ENCODE measurements around the gene KCNIP3.

The KCNIP3 gene

DNA sequence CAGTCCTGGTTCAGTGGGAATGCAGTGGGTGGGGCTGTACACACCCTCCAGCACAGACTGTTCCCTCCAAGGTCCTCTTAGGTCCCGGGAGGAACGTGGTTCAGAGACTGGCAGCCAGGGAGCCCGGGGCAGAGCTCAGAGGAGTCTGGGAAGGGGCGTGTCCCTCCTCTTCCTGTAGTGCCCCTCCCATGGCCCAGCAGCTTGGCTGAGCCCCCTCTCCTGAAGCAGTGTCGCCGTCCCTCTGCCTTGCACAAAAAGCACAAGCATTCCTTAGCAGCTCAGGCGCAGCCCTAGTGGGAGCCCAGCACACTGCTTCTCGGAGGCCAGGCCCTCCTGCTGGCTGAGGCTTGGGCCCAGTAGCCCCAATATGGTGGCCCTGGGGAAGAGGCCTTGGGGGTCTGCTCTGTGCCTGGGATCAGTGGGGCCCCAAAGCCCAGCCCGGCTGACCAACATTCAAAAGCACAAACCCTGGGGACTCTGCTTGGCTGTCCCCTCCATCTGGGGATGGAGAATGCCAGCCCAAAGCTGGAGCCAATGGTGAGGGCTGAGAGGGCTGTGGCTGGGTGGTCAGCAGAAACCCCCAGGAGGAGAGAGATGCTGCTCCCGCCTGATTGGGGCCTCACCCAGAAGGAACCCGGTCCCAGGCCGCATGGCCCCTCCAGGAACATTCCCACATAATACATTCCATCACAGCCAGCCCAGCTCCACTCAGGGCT, 87.9 kb downstream of the KCNIP3 start:
- Mint-ChIP-seq H3K27me3 (peaks cover 14% of the 10 kb centered on the region), H3K4me3 (no peak overlapping the region), H3K4me1 (no peaks in the 10 kb centered on the region), H3K27ac (no peak overlapping the region), H3K36me3 (no peaks in the 10 kb centered on the region), H3K9me3 (no peaks in the 10 kb centered on the region)
- DNase-seq, result no peak
- CTCF ChIA-PET, result no interaction called here

DNA sequence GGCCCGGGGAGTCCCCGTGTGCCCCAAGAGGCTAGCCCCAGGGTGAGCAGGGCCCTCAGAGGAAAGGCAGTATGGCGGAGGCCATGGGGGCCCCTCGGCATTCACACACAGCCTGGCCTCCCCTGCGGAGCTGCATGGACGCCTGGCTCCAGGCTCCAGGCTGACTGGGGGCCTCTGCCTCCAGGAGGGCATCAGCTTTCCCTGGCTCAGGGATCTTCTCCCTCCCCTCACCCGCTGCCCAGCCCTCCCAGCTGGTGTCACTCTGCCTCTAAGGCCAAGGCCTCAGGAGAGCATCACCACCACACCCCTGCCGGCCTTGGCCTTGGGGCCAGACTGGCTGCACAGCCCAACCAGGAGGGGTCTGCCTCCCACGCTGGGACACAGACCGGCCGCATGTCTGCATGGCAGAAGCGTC, 88.4 kb downstream of the KCNIP3 start:
- H3K36me3 Mint-ChIP-seq, result no peaks in the 10 kb centered on the region
- H3K4me1 Mint-ChIP-seq, result no peaks in the 10 kb centered on the region
- H3K27me3 Mint-ChIP-seq, result peaks cover 10% of the 10 kb centered on the region
- H3K27ac Mint-ChIP-seq, result no peak overlapping the region
- CTCF ChIA-PET, result no interaction called here
- no peaks in the 10 kb centered on the region for H3K9me3 Mint-ChIP-seq
- H3K4me3 Mint-ChIP-seq, result no peak overlapping the region
- no peak for DNase-seq

DNA sequence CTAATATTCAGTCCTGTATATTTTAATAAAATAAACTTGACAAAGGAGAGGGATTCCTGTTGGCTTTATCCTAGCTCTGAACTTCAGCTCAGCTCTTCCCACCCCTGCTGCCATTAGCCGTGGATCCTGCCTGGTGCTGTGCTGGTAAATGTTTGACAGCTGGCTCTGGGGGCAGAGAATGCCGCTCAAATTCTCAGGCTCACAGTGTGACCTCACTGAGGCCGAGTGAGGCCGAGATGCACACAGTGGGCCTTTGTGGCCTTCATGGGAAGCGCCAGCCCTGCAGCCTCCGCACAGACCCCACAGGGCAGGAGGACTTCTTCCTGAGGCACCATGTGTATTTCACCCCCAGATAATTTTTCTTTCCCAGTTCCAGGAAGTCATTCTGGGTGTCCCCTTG, 88.9 kb downstream of the KCNIP3 start:
- no peak overlapping the region for H3K4me3 Mint-ChIP-seq
- no peaks in the 10 kb centered on the region for H3K4me1 Mint-ChIP-seq
- no peak overlapping the region for H3K27ac Mint-ChIP-seq
- no peaks in the 10 kb centered on the region for H3K9me3 Mint-ChIP-seq
- peak; percentile 10 for DNase-seq
- peaks cover 10% of the 10 kb centered on the region for H3K27me3 Mint-ChIP-seq
- CTCF ChIA-PET, result no interaction called here
- no peaks in the 10 kb centered on the region for H3K36me3 Mint-ChIP-seq

DNA sequence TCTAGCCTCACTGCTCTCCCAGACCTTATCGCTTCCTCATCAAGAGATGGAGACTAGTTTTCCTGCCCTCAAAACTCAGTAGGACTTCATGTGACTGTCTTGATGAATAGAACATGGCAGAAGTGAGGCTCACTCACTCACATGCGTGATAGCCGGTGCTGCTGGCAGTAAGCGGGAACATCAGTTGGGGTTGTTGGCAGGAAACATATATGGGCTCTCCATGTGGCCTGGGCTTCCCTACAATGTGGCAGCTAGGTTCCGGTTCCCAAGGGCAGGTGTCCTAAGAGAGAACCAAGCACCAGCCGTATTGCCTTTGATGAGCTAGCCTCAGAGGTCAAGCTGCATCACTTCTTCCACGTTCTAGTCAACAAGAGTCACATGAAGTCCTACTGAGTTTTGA, 90.2 kb downstream of the KCNIP3 start:
- Mint-ChIP-seq H3K36me3 (no peaks in the 10 kb centered on the region), H3K9me3 (no peaks in the 10 kb centered on the region), H3K4me3 (no peak overlapping the region), H3K27me3 (peaks cover 10% of the 10 kb centered on the region), H3K4me1 (no peaks in the 10 kb centered on the region), H3K27ac (no peak overlapping the region)
- no peak for DNase-seq
- CTCF ChIA-PET, result interaction anchor here (1.1 to 2.6 kb wide), 3 partner anchors 8 to 347 kb away, joined by 3 to 22 read pairs (median 6); partner anchors contain the start of gene FAHD2A

DNA sequence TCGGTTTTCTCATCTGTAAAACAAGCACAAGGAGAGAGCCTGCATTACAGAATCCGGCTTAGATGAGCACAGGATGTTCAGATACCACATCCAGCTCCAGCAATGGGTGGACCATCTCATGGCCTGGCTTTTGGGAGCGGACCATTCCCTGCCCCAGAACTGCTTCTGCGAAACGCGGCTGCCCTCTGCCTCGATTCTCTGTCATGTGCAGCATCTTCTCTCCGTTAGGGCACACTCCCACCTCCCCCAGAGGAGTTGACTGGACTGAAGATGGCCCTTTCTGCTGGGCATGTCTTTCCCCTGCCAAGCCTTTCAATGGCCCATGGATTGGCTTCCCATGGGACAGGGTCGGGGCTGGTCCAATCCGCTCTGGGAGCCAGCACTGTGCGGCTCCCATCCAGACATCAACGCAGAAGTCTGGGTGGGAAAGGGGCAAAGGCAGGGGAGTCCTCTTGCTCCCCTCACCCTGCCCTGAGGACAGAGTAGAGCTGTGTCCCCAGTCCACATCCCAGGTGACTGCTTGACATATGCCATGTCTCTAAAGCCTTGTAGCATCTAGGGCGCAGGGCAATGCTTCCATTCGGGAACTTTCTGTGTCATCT, 91.0 kb downstream of the KCNIP3 start:
- no peak overlapping the region for H3K4me3 Mint-ChIP-seq
- H3K9me3 Mint-ChIP-seq, result no peaks in the 10 kb centered on the region
- CTCF ChIA-PET, result interaction anchor here (1.1 to 2.6 kb wide), 7 partner anchors 9 to 346 kb away, joined by 3 to 22 read pairs (median 5); partner anchors contain the start of gene FAHD2A
- H3K36me3 Mint-ChIP-seq, result no peaks in the 10 kb centered on the region
- DNase-seq, result peak; percentile 10
- no peak overlapping the region for H3K27ac Mint-ChIP-seq
- H3K4me1 Mint-ChIP-seq, result no peaks in the 10 kb centered on the region
- H3K27me3 Mint-ChIP-seq, result peaks cover 10% of the 10 kb centered on the region

DNA sequence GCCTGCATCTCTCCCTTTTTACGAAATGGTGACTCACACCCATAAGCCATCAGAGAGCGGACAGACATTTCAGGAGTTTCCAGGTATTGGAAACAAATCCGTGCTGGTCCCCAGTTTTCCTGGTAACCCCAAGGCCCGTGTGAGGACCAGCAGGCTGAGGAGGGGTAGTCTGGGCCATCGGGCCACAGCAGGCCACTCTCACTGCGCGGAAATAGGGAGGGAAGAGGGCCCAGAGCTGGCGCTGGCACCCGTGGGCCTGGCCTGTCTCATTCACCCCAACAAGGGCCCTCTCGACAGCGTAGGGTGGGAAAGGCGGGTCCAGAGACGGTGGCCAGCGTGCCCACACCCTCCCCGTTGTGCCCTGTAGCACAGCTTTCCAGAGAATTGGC, 91.7 kb downstream of the KCNIP3 start:
- no peaks in the 10 kb centered on the region for H3K4me1 Mint-ChIP-seq

DNA sequence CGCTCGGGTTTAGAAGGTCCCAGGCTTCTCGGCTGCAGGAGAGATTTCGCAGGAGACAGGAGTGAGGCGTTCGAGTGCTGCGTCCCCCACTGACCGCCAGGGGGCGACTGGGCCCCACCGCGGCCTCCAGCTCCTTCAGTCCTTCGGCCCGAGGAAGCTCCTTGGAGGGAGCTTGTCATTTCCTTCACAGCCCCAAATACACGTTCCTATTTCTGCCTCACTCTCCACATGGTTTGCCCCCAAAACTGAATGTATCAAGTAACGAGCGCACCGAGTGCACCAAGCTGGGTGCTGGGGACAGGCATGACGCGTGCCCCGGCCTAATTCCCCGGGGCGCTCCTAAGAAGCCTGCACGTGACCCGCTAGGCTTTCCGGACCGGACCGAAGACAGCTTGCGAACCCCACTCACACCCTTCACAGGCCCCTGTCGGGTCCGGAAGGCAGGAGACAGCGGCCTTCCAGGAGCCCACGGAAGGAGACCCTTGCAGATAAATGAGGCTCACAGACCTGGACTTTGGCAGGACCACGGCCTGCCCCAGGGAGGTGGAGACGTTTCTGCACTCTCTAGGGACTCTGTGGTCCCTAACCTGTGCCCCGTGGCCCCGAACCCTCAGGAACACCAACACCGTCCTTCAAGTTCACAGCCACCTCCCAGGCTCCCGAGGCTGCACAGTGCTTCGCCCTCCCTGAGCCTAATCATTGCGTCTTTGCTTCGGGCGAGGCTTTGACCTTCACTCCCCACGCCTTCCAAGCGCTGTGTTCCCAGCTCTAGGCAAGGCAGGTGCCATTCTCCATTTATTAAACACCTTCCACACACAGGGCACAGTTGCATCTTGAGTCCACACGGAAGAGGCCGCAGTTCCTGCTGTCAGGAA, 92.3 kb downstream of the KCNIP3 start:
- CTCF ChIA-PET, result interaction anchor here (0.7 to 2.6 kb wide), 11 partner anchors 10 to 278 kb away, joined by 3 to 22 read pairs (median 3); partner anchors contain the start of gene FAHD2A
- Mint-ChIP-seq H3K27ac (no peak overlapping the region), H3K4me3 (no peak overlapping the region), H3K27me3 (peaks cover 10% of the 10 kb centered on the region), H3K36me3 (no peaks in the 10 kb centered on the region), H3K9me3 (no peaks in the 10 kb centered on the region), H3K4me1 (no peaks in the 10 kb centered on the region)
- DNase-seq, result peak; percentile 69

More for the DNA sequence above, 91.7 kb downstream of the KCNIP3 start:
- Mint-ChIP-seq H3K27me3 (peaks cover 10% of the 10 kb centered on the region), H3K27ac (peak overlapping the region; percentile 73), H3K36me3 (no peaks in the 10 kb centered on the region), H3K4me3 (no peak overlapping the region), H3K9me3 (no peaks in the 10 kb centered on the region)
- CTCF ChIA-PET, result interaction anchor here (0.7 to 2.6 kb wide), 11 partner anchors 9 to 279 kb away, joined by 3 to 22 read pairs (median 3); partner anchors contain the start of gene FAHD2A
- DNase-seq, result no peak

DNA sequence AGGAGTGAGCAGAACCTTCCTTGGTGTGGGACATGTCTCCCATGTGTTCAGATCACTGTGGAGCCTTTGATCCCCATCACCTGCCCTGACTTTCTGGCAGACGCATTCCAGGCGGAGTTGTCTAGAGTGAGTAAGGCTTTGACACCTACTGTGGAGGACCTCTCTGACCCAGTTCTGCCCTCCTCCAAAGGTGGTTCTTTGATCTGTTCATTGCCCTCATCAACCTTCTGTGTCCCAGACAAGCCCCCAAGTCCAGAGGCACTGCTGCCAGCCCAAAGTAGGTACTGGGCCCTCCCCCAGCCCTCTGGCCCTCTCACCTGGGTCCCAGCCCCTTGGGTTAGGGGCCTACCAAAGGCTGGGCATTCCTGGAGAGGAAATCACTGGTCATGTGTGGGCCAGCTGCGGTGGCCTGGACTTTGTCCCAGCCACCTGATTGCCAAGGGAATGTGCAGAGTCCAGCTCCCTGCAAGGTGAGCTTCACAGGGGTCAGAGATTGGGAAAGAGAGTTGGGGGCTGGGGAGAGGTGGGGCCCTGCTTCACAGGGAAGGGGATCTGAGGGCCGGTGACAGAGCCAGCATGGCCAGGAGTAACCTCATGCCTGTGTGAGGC, 93.2 kb downstream of the KCNIP3 start:
- DNase-seq, result no peak
- Mint-ChIP-seq H3K4me3 (no peak overlapping the region), H3K4me1 (no peaks in the 10 kb centered on the region), H3K27ac (no peak overlapping the region), H3K9me3 (no peaks in the 10 kb centered on the region), H3K36me3 (no peaks in the 10 kb centered on the region), H3K27me3 (peaks cover 10% of the 10 kb centered on the region)
- CTCF ChIA-PET, result interaction anchor here (0.9 to 1.9 kb wide), 3 partner anchors 12 to 26 kb away, joined by 3 to 20 read pairs (median 3); partner anchors contain the start of gene FAHD2A

DNA sequence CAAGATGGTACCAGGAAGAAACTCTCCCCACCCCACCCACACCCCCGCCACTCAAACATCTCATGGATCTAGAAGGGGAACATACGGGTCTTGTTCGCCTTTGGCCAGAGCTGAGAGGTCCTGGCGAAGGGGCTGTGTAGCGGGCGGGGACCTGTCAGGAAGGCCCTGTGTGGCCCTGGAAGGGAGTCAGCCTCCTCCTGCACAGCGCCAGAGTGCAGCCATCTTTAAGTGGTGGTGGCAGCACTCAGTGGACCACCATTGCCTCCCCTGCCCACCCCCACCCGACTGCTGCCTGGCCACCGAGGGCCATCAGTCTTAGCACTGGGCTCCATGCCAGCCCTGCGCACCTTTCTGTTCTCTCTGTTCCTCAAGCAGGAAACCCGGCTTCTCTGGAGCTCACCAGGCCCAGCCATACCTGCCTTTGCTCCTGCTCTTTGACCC, 93.8 kb downstream of the KCNIP3 start:
- no peaks in the 10 kb centered on the region for H3K4me1 Mint-ChIP-seq
- H3K36me3 Mint-ChIP-seq, result no peaks in the 10 kb centered on the region
- H3K9me3 Mint-ChIP-seq, result no peaks in the 10 kb centered on the region
- H3K4me3 Mint-ChIP-seq, result no peak overlapping the region
- no peak for DNase-seq
- H3K27ac Mint-ChIP-seq, result no peak overlapping the region
- H3K27me3 Mint-ChIP-seq, result peaks cover 10% of the 10 kb centered on the region
- CTCF ChIA-PET, result interaction anchor here (0.9 kb wide), 1 partner anchor 12 kb away, joined by 3 read pairs; no protein-coding TSS in a partner anchor

DNA sequence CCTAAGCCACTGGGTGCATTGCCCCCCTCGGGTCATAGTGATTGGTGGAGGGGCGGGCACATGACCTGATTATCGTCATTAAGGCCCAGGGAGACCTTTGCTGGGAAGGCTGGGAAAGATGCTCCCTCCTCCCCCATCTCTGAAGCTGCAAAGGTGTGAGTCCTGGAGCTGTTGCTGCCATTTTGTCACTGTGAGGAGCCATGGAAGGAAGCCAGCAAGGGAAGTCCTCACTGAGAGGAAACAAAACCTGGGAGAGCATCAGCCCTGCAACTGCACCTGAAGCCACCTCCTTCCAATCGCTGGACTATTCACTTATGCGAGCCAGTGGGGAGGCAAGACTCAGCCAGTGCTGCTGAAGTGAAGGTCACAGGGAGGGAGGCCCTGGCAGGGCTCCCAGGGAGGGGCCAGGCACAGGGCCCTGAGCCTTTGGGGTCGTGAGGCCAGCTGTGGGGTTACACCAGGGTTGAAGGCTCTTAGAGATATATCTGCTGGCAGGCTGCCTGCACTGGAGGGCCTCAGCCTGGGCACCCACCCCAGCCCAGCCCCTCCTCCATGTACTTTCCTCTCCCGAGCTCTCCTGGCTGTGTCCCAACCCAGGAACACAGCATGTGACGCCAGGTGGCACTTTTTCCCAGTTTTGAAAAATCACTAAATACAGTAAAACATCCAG, 94.6 kb downstream of the KCNIP3 start:
- no peak overlapping the region for H3K4me3 Mint-ChIP-seq
- CTCF ChIA-PET, result no interaction called here
- peaks cover 10% of the 10 kb centered on the region for H3K27me3 Mint-ChIP-seq
- no peaks in the 10 kb centered on the region for H3K4me1 Mint-ChIP-seq
- H3K36me3 Mint-ChIP-seq, result no peaks in the 10 kb centered on the region
- DNase-seq, result no peak
- H3K9me3 Mint-ChIP-seq, result no peaks in the 10 kb centered on the region
- H3K27ac Mint-ChIP-seq, result no peak overlapping the region

DNA sequence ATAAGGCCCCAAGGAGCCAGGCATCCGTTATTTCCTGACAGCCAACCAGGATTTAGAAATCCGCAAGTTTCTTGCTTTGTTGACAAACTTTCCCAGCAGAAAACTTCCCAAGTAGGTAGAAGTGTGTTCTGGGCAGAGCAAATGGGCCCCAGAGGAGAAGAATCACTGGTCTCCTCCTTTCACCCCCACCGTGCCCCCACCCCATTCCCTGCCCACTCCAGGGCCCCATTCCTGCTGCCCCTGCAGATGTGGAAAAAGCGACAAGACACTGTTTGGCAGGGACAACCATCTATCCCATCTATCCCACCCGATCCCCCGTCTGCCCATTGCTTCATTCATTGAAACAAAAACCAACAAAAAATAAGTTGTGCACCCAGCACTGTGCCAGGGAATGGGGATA, 95.2 kb downstream of the KCNIP3 start:
- Mint-ChIP-seq H3K27ac (no peak overlapping the region), H3K36me3 (no peaks in the 10 kb centered on the region)

DNA sequence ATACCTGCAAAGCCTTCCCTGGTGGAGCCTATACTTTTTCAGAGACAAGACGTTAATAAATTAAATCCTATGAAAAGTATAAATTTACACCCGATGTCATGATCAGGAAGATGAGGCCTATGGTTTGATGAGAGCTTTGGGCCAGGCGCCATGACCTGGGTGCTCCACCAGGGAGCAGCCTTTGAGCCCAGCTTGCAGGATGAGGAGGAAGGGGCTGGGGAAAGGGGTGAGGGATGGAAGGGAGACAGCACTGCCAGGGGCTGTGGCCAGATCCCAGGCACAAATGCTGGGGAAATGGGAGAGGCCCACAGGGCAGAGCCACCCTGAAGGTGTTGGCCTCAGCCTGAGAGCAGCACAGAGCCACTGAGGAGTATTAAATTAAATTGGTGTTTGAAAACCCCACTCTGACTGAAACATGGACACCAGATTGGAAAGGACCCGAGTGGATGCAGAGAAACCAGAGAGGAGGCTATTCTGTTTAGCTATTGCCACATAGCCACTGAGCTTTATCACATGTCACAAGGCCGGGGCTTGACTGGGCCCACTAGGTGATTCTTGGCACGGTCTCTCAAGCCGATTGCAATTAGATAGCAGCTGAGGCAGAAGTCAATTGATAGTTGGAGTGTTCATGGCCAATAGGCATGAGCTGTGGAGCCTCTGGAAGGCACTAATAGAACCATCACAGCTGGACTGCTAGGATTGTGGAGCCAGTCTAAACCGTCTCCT, 95.7 kb downstream of the KCNIP3 start:
- CTCF ChIA-PET, result interaction anchor here (1.6 kb wide), 1 partner anchor 9 kb away, joined by 8 read pairs; the partner anchor contains the start of gene FAHD2A

More for the DNA sequence above, 95.2 kb downstream of the KCNIP3 start:
- no peaks in the 10 kb centered on the region for H3K4me1 Mint-ChIP-seq
- CTCF ChIA-PET, result interaction anchor here (1.6 kb wide), 1 partner anchor 10 kb away, joined by 8 read pairs; the partner anchor contains the start of gene FAHD2A
- H3K4me3 Mint-ChIP-seq, result no peak overlapping the region
- no peak for DNase-seq
- H3K27me3 Mint-ChIP-seq, result peaks cover 10% of the 10 kb centered on the region
- H3K9me3 Mint-ChIP-seq, result no peaks in the 10 kb centered on the region

DNA sequence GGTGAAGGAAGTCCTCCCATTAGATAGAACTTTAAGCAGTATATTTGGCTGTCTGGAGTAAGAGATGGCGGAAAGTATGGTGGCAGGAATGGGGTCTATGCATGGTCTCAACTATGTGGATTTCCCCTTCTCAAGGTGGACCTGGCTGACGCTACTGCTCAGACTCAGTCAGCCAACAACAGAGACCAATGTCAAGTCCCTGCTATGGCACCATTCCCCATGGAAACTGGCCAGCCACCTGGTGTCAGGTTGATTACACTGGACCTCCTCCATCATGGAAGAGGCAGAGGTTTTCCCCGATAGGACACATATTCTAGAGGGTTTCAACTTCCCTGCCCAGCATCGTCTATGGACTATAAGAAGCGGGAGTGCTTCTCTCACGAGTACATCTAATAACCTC, 96.8 kb downstream of the KCNIP3 start:
- CTCF ChIA-PET, result interaction anchor here (1.6 kb wide), 1 partner anchor 8 kb away, joined by 8 read pairs; the partner anchor contains the start of gene FAHD2A
- no peaks in the 10 kb centered on the region for H3K36me3 Mint-ChIP-seq
- H3K4me1 Mint-ChIP-seq, result no peaks in the 10 kb centered on the region
- H3K27ac Mint-ChIP-seq, result no peak overlapping the region
- no peak for DNase-seq
- peaks cover 4% of the 10 kb centered on the region for H3K27me3 Mint-ChIP-seq
- H3K9me3 Mint-ChIP-seq, result no peaks in the 10 kb centered on the region
- no peak overlapping the region for H3K4me3 Mint-ChIP-seq

More for the DNA sequence above, 95.7 kb downstream of the KCNIP3 start:
- Mint-ChIP-seq H3K27ac (no peak overlapping the region), H3K9me3 (no peaks in the 10 kb centered on the region), H3K4me3 (no peak overlapping the region), H3K4me1 (no peaks in the 10 kb centered on the region), H3K36me3 (no peaks in the 10 kb centered on the region), H3K27me3 (peaks cover 9% of the 10 kb centered on the region)
- DNase-seq, result no peak

Data from activated naive CD4-positive, alpha-beta T cell treated with anti-CD3 and anti-CD28 coated beads, Interleukin-2, amount 10 ng/mL, durations not matched to agents 7 days and 5 days (primary cell).